Measurements from ENCODE around the gene PSRC1. TPM values are rescaled to one million over a fixed set of nuclear protein-coding genes. Genes with fewer than 3 reads are reported as not detected.

Gene PSRC1
- total and polyA plus RNA-seq, 2 of the 8 experiments (the other 6 are each of a cell fraction or from before 2014, with no cell fraction given), result 56.1 to 67.3 TPM

- peak overlapping the region; percentile 35; the same call in 1 of the 2 replicates for H2BK5ac ChIP-seq (ENCODE audit: low read depth, low read length)
- no peak overlapping the region; the same call in 1 of the 2 replicates for H4K8ac ChIP-seq (ENCODE audit: extremely low read depth, insufficient read depth, low read length)
- peak overlapping the region; percentile 28 to 62 (median 34); a peak in 5 of 8 replicates for H3K4me3 ChIP-seq (ENCODE audit: extremely low read depth in 1 of 4, insufficient read depth in 2 of 4, low read depth in 3 of 4, low read length in 4 of 4)
- H3K27ac ChIP-seq (ENCODE audit: low read depth, low read length), result no peak overlapping the region
- H2BK20ac ChIP-seq (ENCODE audit: low read length), result no peak overlapping the region
- H3K23me2 ChIP-seq (ENCODE audit: low read depth, low read length), result peaks cover 3% of the 10 kb centered on the region; the same call in 1 of the 2 replicates
- H3K9me3 ChIP-seq (ENCODE audit: insufficient read depth in 2 of 2, low read depth in 1 of 2, low read length in 1 of 2), result no peaks in the 10 kb centered on the region; a peak in 2 of 4 replicates
- CTCF ChIA-PET (ENCODE audit: partially characterized antibody), result interaction anchor here (0.6 to 28.7 kb wide), 11 partner anchors 9 to 229 kb away, joined by 3 to 651 read pairs (median 4); partner anchors contain the start of genes SARS1 and SORT1
- H2AFZ ChIP-seq (ENCODE audit: low read length), result no peak overlapping the region
- H3K79me1 ChIP-seq (ENCODE audit: low read depth, low read length), result peaks cover 9% of the 10 kb centered on the region; the same call in 1 of the 2 replicates
- no peak for DNase-seq (ENCODE audit: low read depth in 1 of 2, low spot score in 2 of 2)
- H4K91ac ChIP-seq (replicated peaks; ENCODE audit: insufficient read length, low read length), result no peak overlapping the region
- H2AK5ac ChIP-seq (ENCODE audit: low read depth, low read length), result 0 out of 2 replicates have a peak overlapping the region, but pooled peaks have one; percentile 2
- peak overlapping the region; percentile 43; the same call in 1 of the 2 replicates for H2BK12ac ChIP-seq (ENCODE audit: low read depth, low read length)
- H3K27me3 ChIP-seq (replicated peaks in 1 of 4; ENCODE audit: control insufficient read depth in 3 of 4, extremely low read depth in 1 of 4, insufficient read depth in 3 of 4, low read length in 3 of 4), result peaks cover 0 to 22% (median 16%) of the 10 kb centered on the region in 4 experiments; a peak in 5 of 7 replicates
- H3K14ac ChIP-seq (ENCODE audit: insufficient read length), result no peak overlapping the region
- no peak overlapping the region for H2BK120ac ChIP-seq (replicated peaks; ENCODE audit: low read depth, low read length)
- no peak overlapping the region for H2BK15ac ChIP-seq (ENCODE audit: low read length)
- no peak overlapping the region for H3K9ac ChIP-seq (replicated peaks in 1 of 4; ENCODE audit: extremely low read depth in 1 of 4, low read depth in 3 of 4, low read length in 3 of 4)
- peaks cover 5 to 39% (median 36%) of the 10 kb centered on the region in 4 experiments for H3K4me1 ChIP-seq (replicated peaks in 1 of 4; ENCODE audit: control insufficient read depth in 3 of 4, insufficient read depth in 4 of 4, low read length in 3 of 4)
- no peak overlapping the region for H4K5ac ChIP-seq (ENCODE audit: insufficient read length, low read depth, low read length)
- peaks cover 0 to 8% (median 0%) of the 10 kb centered on the region in 4 experiments; a peak in 3 of 8 replicates for H3K36me3 ChIP-seq (ENCODE audit: control insufficient read depth in 2 of 4, insufficient read depth in 4 of 4, low read length in 3 of 4)
- no peak overlapping the region for H3K56ac ChIP-seq (replicated peaks; ENCODE audit: insufficient read length, low read depth, low read length)
- 90% methylated on average over 31 of the region's 33 CpGs; no CpG with 5 or more reads in 1 of the 2 experiments for WGBS, 2 experiments (ENCODE audit: extremely low coverage in 1 of 2, insufficient coverage in 1 of 2, insufficient read length in 1 of 2, insufficient replicate concordance in 2 of 2, low coverage in 1 of 2, low lambda C conversion rate in 2 of 2, missing lambda C conversion rate in 1 of 2)
- H3K4me2 ChIP-seq (ENCODE audit: insufficient read depth in 1 of 2, low read depth in 2 of 2, low read length in 2 of 2), result peak overlapping the region; percentile 54 to 84; a peak in 3 of 4 replicates
- FAIRE-seq, result no peak
- H3K79me2 ChIP-seq (ENCODE audit: control insufficient read depth in 1 of 2, insufficient read depth in 2 of 2, low read length in 2 of 2), result peaks cover 0 to 27% of the 10 kb centered on the region in 2 experiments; a peak in 1 of 4 replicates
- POLR2A ChIA-PET (ENCODE audit: partially characterized antibody), result interaction anchor here (0.9 to 12.2 kb wide), 7 partner anchors 9 to 150 kb away, joined by 3 to 252 read pairs (median 6); no protein-coding TSS in a partner anchor
- H3K23ac ChIP-seq (ENCODE audit: insufficient read length), result no peak overlapping the region
- no peak overlapping the region for H3K4ac ChIP-seq (replicated peaks; ENCODE audit: insufficient read length, low read depth, low read length)
- H3K18ac ChIP-seq (ENCODE audit: extremely low read depth, low read length), result no peak overlapping the region; the same call in 1 of the 2 replicates
- H4K20me1 ChIP-seq (replicated peaks in 1 of 2; ENCODE audit: control insufficient read depth in 1 of 2, insufficient read depth in 2 of 2, low read length in 2 of 2), result peaks cover 3 to 7% of the 10 kb centered on the region in 2 experiments
- TF ChIP-seq BCL11A (IDR thresholded peaks at IDR 0.05; ENCODE audit: low read depth in 2 of 2, low read length in 2 of 2) (no peak), CHD2 (IDR thresholded peaks at IDR 0.05; ENCODE audit: low read length) (no peak), YY1 (IDR thresholded peaks at IDR 0.05; ENCODE audit: low read depth, low read length) (no peak), NANOG (IDR thresholded peaks at IDR 0.05; ENCODE audit: insufficient read depth, low read depth, low read length, poor library complexity, severe bottlenecking) (no peak), SUZ12 (IDR thresholded peaks at IDR 0.05; ENCODE audit: low read length) (no peak), SIRT6 (IDR thresholded peaks at IDR 0.05; ENCODE audit: low read length) (no peak), ATF3 (IDR thresholded peaks at IDR 0.05; ENCODE audit: insufficient read depth, low read depth, low read length) (no peak), SP2 (IDR thresholded peaks at IDR 0.05; ENCODE audit: low read length) (no peak), EGR1 (IDR thresholded peaks at IDR 0.05; ENCODE audit: borderline replicate concordance, low read depth, low read length) (no peak), CBX8 (IDR thresholded peaks at IDR 0.05; ENCODE audit: borderline replicate concordance, low read depth, low read length) (no peak), TCF12 (IDR thresholded peaks at IDR 0.05; ENCODE audit: low read depth, low read length) (no peak)
Measured at GRCh38 chr1:109250454-109251276, 32.3 kb downstream of the PSRC1 start.
